ENCODE measurements around the gene OR8D1.

DNA sequence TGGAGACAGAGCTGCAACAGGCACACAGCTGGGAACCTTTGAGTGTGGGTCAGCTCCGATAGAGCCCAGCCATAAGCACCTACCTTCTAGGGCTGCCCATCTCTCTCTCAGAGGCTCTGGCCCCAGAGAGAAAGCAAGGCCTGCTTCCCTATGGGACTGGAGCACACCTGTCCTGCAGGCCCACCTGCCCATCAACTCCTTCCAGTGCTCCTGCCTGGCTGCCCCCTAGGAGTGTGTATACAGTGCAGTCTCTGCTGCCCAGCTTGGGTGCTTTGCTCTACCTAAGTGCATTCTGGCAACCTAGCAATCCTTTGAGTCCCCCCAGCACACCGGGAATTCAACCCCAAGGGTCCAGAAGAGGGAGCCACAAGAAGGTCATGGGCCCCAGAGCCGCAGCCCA, 36.5 kb downstream of the OR8D1 start:
- no peak for TF ChIP-seq POLR2A (IDR thresholded peaks at IDR 0.05)
- TF ChIP-seq EP300 (IDR thresholded peaks at IDR 0.05) = no peak
- TF ChIP-seq, protein P1, sequence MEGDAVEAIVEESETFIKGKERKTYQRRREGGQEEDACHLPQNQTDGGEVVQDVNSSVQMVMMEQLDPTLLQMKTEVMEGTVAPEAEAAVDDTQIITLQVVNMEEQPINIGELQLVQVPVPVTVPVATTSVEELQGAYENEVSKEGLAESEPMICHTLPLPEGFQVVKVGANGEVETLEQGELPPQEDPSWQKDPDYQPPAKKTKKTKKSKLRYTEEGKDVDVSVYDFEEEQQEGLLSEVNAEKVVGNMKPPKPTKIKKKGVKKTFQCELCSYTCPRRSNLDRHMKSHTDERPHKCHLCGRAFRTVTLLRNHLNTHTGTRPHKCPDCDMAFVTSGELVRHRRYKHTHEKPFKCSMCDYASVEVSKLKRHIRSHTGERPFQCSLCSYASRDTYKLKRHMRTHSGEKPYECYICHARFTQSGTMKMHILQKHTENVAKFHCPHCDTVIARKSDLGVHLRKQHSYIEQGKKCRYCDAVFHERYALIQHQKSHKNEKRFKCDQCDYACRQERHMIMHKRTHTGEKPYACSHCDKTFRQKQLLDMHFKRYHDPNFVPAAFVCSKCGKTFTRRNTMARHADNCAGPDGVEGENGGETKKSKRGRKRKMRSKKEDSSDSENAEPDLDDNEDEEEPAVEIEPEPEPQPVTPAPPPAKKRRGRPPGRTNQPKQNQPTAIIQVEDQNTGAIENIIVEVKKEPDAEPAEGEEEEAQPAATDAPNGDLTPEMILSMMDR (IDR thresholded peaks at IDR 0.05) = no peak
- no peak for TF ChIP-seq POLR2AphosphoS5 (IDR thresholded peaks at IDR 0.05)

Measured in stomach (tissue), 4 donors.